ENCODE data around the gene STUM.
A peak's percentile ranks its signal among the peaks of the same experiment; 100 is the strongest.
"Not testable (repeated sequence)": the region's sequence is repeated elsewhere in the genome, so short reads cannot be mapped to it uniquely, and the experiment has no call there.

The STUM gene

GRCh38 chr1:226628612-226629155, 80.1 kb downstream of the STUM start:
- no peak for DNase-seq

- no peak for DNase-seq
These were observed 80.8 kb downstream of the STUM start for GRCh38 chr1:226629210-226629895.

- no peak for DNase-seq
These were observed 81.5 kb downstream of the STUM start for GRCh38 chr1:226629896-226630550.

- DNase-seq = no peak
These were observed 82.0 kb downstream of the STUM start for GRCh38 chr1:226630592-226630991.

GRCh38 chr1:226631229-226632000, 82.9 kb downstream of the STUM start:
- DNase-seq = no peak

GRCh38 chr1:226632169-226632879, 83.8 kb downstream of the STUM start:
- no peak for DNase-seq

GRCh38 chr1:226632922-226633351, 84.4 kb downstream of the STUM start:
- DNase-seq = no peak

GRCh38 chr1:226633541-226634165, 85.1 kb downstream of the STUM start:
- no peak for DNase-seq

GRCh38 chr1:226634166-226634588, 85.6 kb downstream of the STUM start:
- peak; percentile 27 to 66 for DNase-seq

- DNase-seq = no peak
These were observed 86.2 kb downstream of the STUM start for GRCh38 chr1:226634611-226635246.

GRCh38 chr1:226635456-226635941, 86.9 kb downstream of the STUM start:
- DNase-seq = no peak

GRCh38 chr1:226636847-226637096, 88.2 kb downstream of the STUM start:
- no peak for DNase-seq

- DNase-seq = no peak
These were observed 88.8 kb downstream of the STUM start for GRCh38 chr1:226637147-226637935.

- no peak for DNase-seq
These were observed 89.5 kb downstream of the STUM start for GRCh38 chr1:226638001-226638601.

GRCh38 chr1:226638608-226639007, 90.0 kb downstream of the STUM start:
- no peak for DNase-seq

- DNase-seq = not testable (repeated sequence)
These were observed 90.6 kb downstream of the STUM start for GRCh38 chr1:226639206-226639605.

- DNase-seq = no peak
These were observed 91.1 kb downstream of the STUM start for GRCh38 chr1:226639631-226640061.

GRCh38 chr1:226640321-226641136, 92.0 kb downstream of the STUM start:
- DNase-seq = peak; percentile 21 to 57

- no peak for DNase-seq
These were observed 93.2 kb downstream of the STUM start for GRCh38 chr1:226641671-226642231.

Data from SHP77 (cell line).